H1 (cell line): ENCODE results near the gene AFF1. TPM values are rescaled to one million over a fixed set of nuclear protein-coding genes. Genes with fewer than 3 reads are reported as not detected.

Experiments
- CTCF ChIA-PET: fragments of 300-600 bp; sonication (Branson Sonifier 250); formaldehyde crosslinking; loops from one replicate; lab custom pipeline; 2021; ENCODE audit not compliant: partially characterized antibody; lab: Charles Lee
- POLR2A ChIA-PET: fragments of 300-600 bp; sonication (Branson Sonifier 250); formaldehyde crosslinking; loops from one replicate; lab custom pipeline; 2021; ENCODE audit warnings: inconsistent platforms; ENCODE audit not compliant: partially characterized antibody; lab: Charles Lee
- DNase-seq, 2 experiments: peaks; one replicate each; pipeline versions ENCODE4 v3.0.0 to v3.0.0-alpha.2; 2010 to 2022; ENCODE audit warnings: low spot score in 2 of 2, low read depth in 1 of 2, mixed read lengths in 1 of 2
- FAIRE-seq: peaks from 2 replicates; lab custom pipeline; 2011; peaks lifted over from hg19 to GRCh38; lab: Jason Lieb, UNC
- H2AFZ ChIP-seq: 2 replicates; pipeline ENCODE4 v1.8.1; 2012; ENCODE audit warnings: low read length, inconsistent platforms
- H2AK5ac ChIP-seq: 2 replicates; pipeline ENCODE4 v1.6.1; 2013; ENCODE audit warnings: low read depth, low read length
- H2BK120ac ChIP-seq: replicated peaks from 2 replicates; pipeline ENCODE3; 2013; ENCODE audit warnings: low read depth, low read length, inconsistent platforms
- H2BK12ac ChIP-seq: 2 replicates; pipeline ENCODE4 v1.6.1; 2013; ENCODE audit warnings: low read depth, low read length
- H2BK15ac ChIP-seq: 2 replicates; pipeline ENCODE4 v1.6.1; 2013; ENCODE audit warnings: low read length
- H2BK20ac ChIP-seq: 2 replicates; pipeline ENCODE4 v1.6.1; 2013; ENCODE audit warnings: low read length
- H2BK5ac ChIP-seq: 2 replicates; pipeline ENCODE4 v1.6.1; 2013; ENCODE audit warnings: low read depth, low read length
- H3K14ac ChIP-seq: 2 replicates; pipeline ENCODE4 v1.6.1; 2013; ENCODE audit warnings: inconsistent platforms; ENCODE audit not compliant: insufficient read length
- H3K18ac ChIP-seq: 2 replicates; pipeline ENCODE4 v1.6.1; 2013; ENCODE audit warnings: low read length; ENCODE audit errors: extremely low read depth
- H3K23ac ChIP-seq: 2 replicates; pipeline ENCODE4 v1.6.1; 2013; ENCODE audit warnings: inconsistent platforms; ENCODE audit not compliant: insufficient read length
- H3K23me2 ChIP-seq: 2 replicates; pipeline ENCODE4 v1.6.1; 2013; ENCODE audit warnings: low read depth, low read length
- H3K27ac ChIP-seq: 2 replicates; pipeline ENCODE4 v1.6.1; 2011; ENCODE audit warnings: low read depth, low read length, inconsistent platforms
- H3K27me3 ChIP-seq, 4 experiments: replicated peaks in 1 of 4; 1 replicate in 1 of 4; 2 replicates in 3 of 4; pipeline versions ENCODE4 v1.6.1 to v1.8.1; 2011 to 2013; ENCODE audit warnings: low read length in 3 of 4, mild to moderate bottlenecking in 3 of 4, inconsistent platforms in 2 of 4, mixed read lengths in 2 of 4, moderate library complexity in 1 of 4; ENCODE audit not compliant: control insufficient read depth in 3 of 4, insufficient read depth in 3 of 4; ENCODE audit errors: extremely low read depth in 1 of 4
- H3K36me3 ChIP-seq, 4 experiments: 2 replicates each; pipeline versions ENCODE4 v1.6.1 to v1.8.1; 2011 to 2013; ENCODE audit warnings: mild to moderate bottlenecking in 4 of 4, low read length in 3 of 4, moderate library complexity in 2 of 4, control low read depth in 1 of 4, inconsistent platforms in 1 of 4; ENCODE audit not compliant: insufficient read depth in 4 of 4, control insufficient read depth in 2 of 4
- H3K4ac ChIP-seq: replicated peaks from 2 replicates; pipeline ENCODE3; 2013; ENCODE audit warnings: low read length, low read depth, mixed read lengths, inconsistent platforms; ENCODE audit not compliant: insufficient read length
- H3K4me1 ChIP-seq, 4 experiments: replicated peaks in 1 of 4; 1 replicate in 1 of 4; 2 replicates in 3 of 4; pipeline versions ENCODE4 v1.6.1 to v1.8.1; 2011 to 2013; ENCODE audit warnings: low read length in 3 of 4, inconsistent platforms in 2 of 4, mixed read lengths in 1 of 4; ENCODE audit not compliant: insufficient read depth in 4 of 4, control insufficient read depth in 3 of 4
- H3K4me2 ChIP-seq, 2 experiments: 2 replicates each; pipeline versions ENCODE4 v1.6.1 to v1.8.1; 2011 to 2013; ENCODE audit warnings: low read depth in 2 of 2, low read length in 2 of 2, control low read depth in 1 of 2, inconsistent platforms in 1 of 2, mild to moderate bottlenecking in 1 of 2; ENCODE audit not compliant: insufficient read depth in 1 of 2
- H3K4me3 ChIP-seq, 4 experiments: fragments of 200-600, 300-600 bp in 1 of 4; sonication (generic), shearing (Covaris generic), sonication (Bioruptor Twin) in 1 of 4; 2 replicates each; pipeline versions ENCODE4 v1.5.1 to v1.8.1; 2011 to 2016; ENCODE audit warnings: low read length in 4 of 4, low read depth in 3 of 4, control low read depth in 2 of 4, inconsistent platforms in 2 of 4, mild to moderate bottlenecking in 2 of 4, mixed read lengths in 1 of 4, moderate library complexity in 1 of 4; ENCODE audit not compliant: insufficient read depth in 2 of 4; ENCODE audit errors: extremely low read depth in 1 of 4
- H3K56ac ChIP-seq: replicated peaks from 2 replicates; pipeline ENCODE3; 2013; ENCODE audit warnings: low read depth, mild to moderate bottlenecking, mixed read lengths, low read length, inconsistent platforms; ENCODE audit not compliant: insufficient read length
- H3K79me1 ChIP-seq: 2 replicates; pipeline ENCODE4 v1.6.1; 2013; ENCODE audit warnings: low read depth, low read length, control low read depth
- H3K79me2 ChIP-seq, 2 experiments: 2 replicates each; pipeline versions ENCODE4 v1.6.1 to v1.8.1; 2012 to 2013; ENCODE audit warnings: low read length in 2 of 2, mild to moderate bottlenecking in 2 of 2, inconsistent platforms in 1 of 2; ENCODE audit not compliant: insufficient read depth in 2 of 2, control insufficient read depth in 1 of 2
- H3K9ac ChIP-seq, 4 experiments: replicated peaks in 1 of 4; 1 replicate in 1 of 4; 2 replicates in 3 of 4; pipeline versions ENCODE4 v1.6.1 to v1.8.1; 2011 to 2013; ENCODE audit warnings: low read depth in 3 of 4, low read length in 3 of 4, control low read depth in 2 of 4, mild to moderate bottlenecking in 2 of 4, moderate library complexity in 2 of 4, inconsistent platforms in 1 of 4; ENCODE audit errors: extremely low read depth in 1 of 4
- H3K9me3 ChIP-seq, 2 experiments: 2 replicates each; pipeline versions ENCODE4 v1.6.1 to v1.8.1; 2012 to 2013; ENCODE audit warnings: mild to moderate bottlenecking in 2 of 2, moderate library complexity in 2 of 2, control low read depth in 1 of 2, inconsistent platforms in 1 of 2, low read depth in 1 of 2, low read length in 1 of 2, mixed read lengths in 1 of 2; ENCODE audit not compliant: insufficient read depth in 2 of 2
- H4K20me1 ChIP-seq, 2 experiments: replicated peaks in 1 of 2; 2 replicates each; pipeline versions ENCODE3 to v1.8.1; 2011 to 2013; ENCODE audit warnings: inconsistent platforms in 2 of 2, low read length in 2 of 2, mild to moderate bottlenecking in 1 of 2; ENCODE audit not compliant: insufficient read depth in 2 of 2, control insufficient read depth in 1 of 2
- H4K5ac ChIP-seq: 2 replicates; pipeline ENCODE4 v1.6.1; 2013; ENCODE audit warnings: low read length, low read depth, mixed read lengths, inconsistent platforms; ENCODE audit not compliant: insufficient read length
- H4K8ac ChIP-seq: 2 replicates; pipeline ENCODE4 v1.8.0; 2013; ENCODE audit warnings: mild to moderate bottlenecking, moderate library complexity, low read length, inconsistent platforms; ENCODE audit not compliant: insufficient read depth; ENCODE audit errors: extremely low read depth
- H4K91ac ChIP-seq: replicated peaks from 2 replicates; pipeline ENCODE3; 2013; ENCODE audit warnings: low read length, mixed read lengths, inconsistent platforms; ENCODE audit not compliant: insufficient read length
- WGBS, 2 experiments: shearing (Covaris generic) in 1 of 2; methylation state at CpG; one replicate each; pipeline versions ENCODE4 v1.1.6 to v1.1.7; 2013 to 2015; ENCODE audit warnings: low lambda C conversion rate in 2 of 2, mixed read lengths in 2 of 2, inconsistent platforms in 1 of 2, low coverage in 1 of 2, missing lambda C conversion rate in 1 of 2; ENCODE audit not compliant: insufficient replicate concordance in 2 of 2, insufficient coverage in 1 of 2, insufficient read length in 1 of 2; ENCODE audit errors: extremely low coverage in 1 of 2, missing lambda C conversion rate in 1 of 2; 5-methylcytosine and 5-hydroxymethylcytosine counted together
- polyA plus RNA-seq, 7 experiments: library from polyadenylated mRNA; depleted of rRNA in 3 of 7; stranded (reverse) in 5 of 7; unstranded in 2 of 7; fragments of >200 nt in 5 of 7; fragments of 200-250 nt in 2 of 7; gene quantifications; 1 replicate in 5 of 7; 2 replicates in 1 of 7; 4 replicates in 1 of 7; pipeline versions ENCODE4 v1.2.1 to v1.2.3, GENCODE V29; 2011 to 2013; ENCODE audit warnings: missing spikeins in 2 of 7, mixed read lengths in 2 of 7
- total RNA-seq: library from RNA; stranded (reverse); fragmentation: NEBNext Ultra II Directional; extraction: Animal tissue kit (Norgen Biotek cat#: 25700); gene quantifications from 2 replicates; pipeline ENCODE4 v1.2.1, GENCODE V29; 2021

Gene AFF1
- total and polyA plus RNA-seq, 2 of the 8 experiments (the other 6 are each of a cell fraction or from before 2014, with no cell fraction given) = 14.8 to 85.5 TPM

GRCh38 chr4:87024201-87024600 lies 89.4 kb downstream of the AFF1 start:
- Histone ChIP-seq H4K91ac (no peak overlapping the region), H3K9me3 (no peaks in the 10 kb centered on the region), H2BK20ac (no peak overlapping the region), H2BK120ac (no peak overlapping the region), H3K4me3 (no peak overlapping the region), H4K8ac (no peak overlapping the region), H3K23me2 (no peaks in the 10 kb centered on the region), H2BK12ac (no peak overlapping the region), H2BK5ac (no peak overlapping the region), H3K56ac (no peak overlapping the region), H3K23ac (no peak overlapping the region), H3K79me2 (peaks cover 0 to 90% of the 10 kb centered on the region in 2 experiments; a peak in 2 of 4 replicates), H3K4me2 (no peak overlapping the region), H3K27ac (no peak overlapping the region), H3K27me3 (no peaks in the 10 kb centered on the region), H3K4me1 (peaks cover 1 to 12% (median 8%) of the 10 kb centered on the region in 4 experiments; a peak in 4 of 7 replicates), H3K79me1 (peaks cover 2% of the 10 kb centered on the region), H3K9ac (no peak overlapping the region), H3K18ac (no peak overlapping the region), H3K14ac (no peak overlapping the region), H4K5ac (no peak overlapping the region), H2AFZ (no peak overlapping the region), H4K20me1 (peaks cover 2 to 13% of the 10 kb centered on the region in 2 experiments), H3K36me3 (no peaks in the 10 kb centered on the region), H2BK15ac (no peak overlapping the region), H2AK5ac (no peak overlapping the region), H3K4ac (no peak overlapping the region)
- POLR2A ChIA-PET = interaction anchor here (0.6 to 1.8 kb wide), 5 partner anchors 8 to 92 kb away, joined by 3 to 11 read pairs (median 3); no protein-coding TSS in a partner anchor
- CTCF ChIA-PET = interaction anchor here (0.7 to 1.6 kb wide), 5 partner anchors 10 to 102 kb away, joined by 3 to 5 read pairs (median 4); no protein-coding TSS in a partner anchor
- no peak for DNase-seq
- 81% methylated on average over 1 of the region's 1 CpG; no CpG with 5 or more reads in 1 of the 2 experiments for WGBS, 2 experiments
- FAIRE-seq = no peak
